Measurements from ENCODE around the gene CACNA1S. TPM values are rescaled to one million over a fixed set of nuclear protein-coding genes. Genes with fewer than 3 reads are reported as not detected.

CACNA1S gene
- total and polyA plus RNA-seq, 2 of the 4 experiments (the other 2 are of a cell fraction): not detected

GRCh38 chr1:201138311-201138840 is 26.1 kb upstream of the CACNA1S start:
- Histone ChIP-seq H3K36me3 (ENCODE audit: control insufficient read depth, insufficient read depth, low read length) (peaks cover 54% of the 10 kb centered on the region), H2BK20ac (ENCODE audit: low read depth, low read length) (no peak overlapping the region), H2BK5ac (ENCODE audit: low read depth, low read length, poor library complexity, severe bottlenecking) (no peak overlapping the region), H2AK5ac (ENCODE audit: low read depth, low read length) (no peak overlapping the region), H3K9me1 (ENCODE audit: insufficient read depth, low read length) (peaks cover 22% of the 10 kb centered on the region), H3K4me3 (ENCODE audit: insufficient read depth, low read depth, low read length) (no peak overlapping the region), H4K5ac (ENCODE audit: low read depth, low read length) (no peak overlapping the region), H3K27ac (ENCODE audit: insufficient read depth, low read length) (no peak overlapping the region), H2AK9ac (replicated peaks; ENCODE audit: low read depth, low read length, poor library complexity) (peak overlapping the region; percentile 75), H3K14ac (replicated peaks; ENCODE audit: low read depth, low read length) (no peak overlapping the region), H3K27me3 (ENCODE audit: control insufficient read depth, insufficient read depth, low read length) (no peaks in the 10 kb centered on the region), H2BK120ac (ENCODE audit: low read depth, low read length) (no peak overlapping the region), H2BK15ac (ENCODE audit: low read depth, low read length) (no peak overlapping the region), H3K23ac (ENCODE audit: low read depth, low read length) (no peak overlapping the region), H3K9me3 (ENCODE audit: control insufficient read depth, insufficient read depth, low read length) (no peaks in the 10 kb centered on the region), H4K20me1 (ENCODE audit: insufficient read depth, low read length) (peaks cover 30% of the 10 kb centered on the region), H3K4me2 (ENCODE audit: low read depth, low read length) (no peak overlapping the region), H3K56ac (ENCODE audit: extremely low read depth, insufficient read depth, low read length) (no peak overlapping the region), H3K18ac (ENCODE audit: low read depth, low read length) (no peak overlapping the region), H3K79me1 (ENCODE audit: low read depth in 1 of 2, low read length in 2 of 2) (peaks cover 0 to 18% of the 10 kb centered on the region in 2 experiments; a peak in 2 of 4 replicates), H4K91ac (ENCODE audit: insufficient read depth, low read depth, low read length) (no peak overlapping the region; the same call in 1 of the 2 replicates), H3K4ac (ENCODE audit: low read depth, low read length) (no peak overlapping the region), H3K4me1 (ENCODE audit: control insufficient read depth, insufficient read depth, low read length) (peaks cover 13% of the 10 kb centered on the region), H3K9ac (ENCODE audit: low read depth, low read length) (no peak overlapping the region), H4K8ac (ENCODE audit: low read depth in 2 of 2, low read length in 2 of 2) (no peak overlapping the region), H2AFZ (replicated peaks; ENCODE audit: low read length, poor library complexity) (no peak overlapping the region)
- CTCF ChIA-PET: no interaction called here
- in situ Hi-C loops (cut with MboI; ENCODE audit: low sequenced_read_pairs): no loop called here
- TF ChIP-seq SMC3 (IDR thresholded peaks at IDR 0.05; ENCODE audit: low read depth, low read length) (no peak), BHLHE40 (IDR thresholded peaks at IDR 0.05; ENCODE audit: low read depth, low read length) (no peak), RCOR1 (IDR thresholded peaks at IDR 0.05; ENCODE audit: insufficient replicate concordance, low read length) (no peak), ELK1 (IDR thresholded peaks at IDR 0.05; ENCODE audit: borderline replicate concordance, low read depth, low read length) (no peak), MAFK (IDR thresholded peaks at IDR 0.05; ENCODE audit: low read depth, low read length) (no peak), FOS (IDR thresholded peaks at IDR 0.05; ENCODE audit: low read depth, low read length) (no peak), POLR2A (IDR thresholded peaks at IDR 0.05; ENCODE audit: low read depth, low read length) (no peak), CTCF (conservative IDR thresholded peaks at IDR 0.05; ENCODE audit: low read depth, low read length) (no peak), MAZ (IDR thresholded peaks at IDR 0.05; ENCODE audit: borderline replicate concordance, low read depth, low read length) (no peak), USF2 (IDR thresholded peaks at IDR 0.05; ENCODE audit: low read depth, low read length) (no peak)
- ATAC-seq (ENCODE audit: low read depth) (no peak), DNase-seq (no peak)
- intact Hi-C loops (cut with micrococcal nuclease): no loop called here
- no TSS peak for BruUV-seq (replicated peaks)
- WGBS, 2 experiments (ENCODE audit: extremely low coverage in 2 of 2, insufficient read length in 1 of 2): no CpG with 5 or more reads among the region's 6 CpGs
- dilution Hi-C loops (cut with HindIII; ENCODE audit: low sequenced_read_pairs, unreplicated experiment): no loop called here
- POLR2A ChIA-PET (ENCODE audit: unreplicated experiment): no interaction called here

Measured in IMR-90 (cell line).